CD4-positive, alpha-beta T cell treated with Interferon alpha-2 for 1 hour (primary cell): ENCODE data around the gene VAMP8.
"Not testable (repeated sequence)": the region's sequence is repeated elsewhere in the genome, so short reads cannot be mapped to it uniquely, and the experiment has no call there.

Source experiments
- DNase-seq, 2 donors: peaks; one replicate each; pipeline ENCODE4 v3.0.0-alpha.2; 2020 to 2022

VAMP8 gene

GRCh38 chr2:85600951-85601770 is 23.8 kb downstream of the VAMP8 start:
- no peak for DNase-seq

- DNase-seq: no peak
Measured at GRCh38 chr2:85601771-85602475, 24.5 kb downstream of the VAMP8 start.

GRCh38 chr2:85602476-85603234 is 25.3 kb downstream of the VAMP8 start, which contains the start of gene TMEM150A:
TSS of gene TMEM150A (minus strand) at chr2:85602698. CDS start at chr2:85601948, 750 bp downstream.
- peak; percentile 87 to 91 for DNase-seq

DNA sequence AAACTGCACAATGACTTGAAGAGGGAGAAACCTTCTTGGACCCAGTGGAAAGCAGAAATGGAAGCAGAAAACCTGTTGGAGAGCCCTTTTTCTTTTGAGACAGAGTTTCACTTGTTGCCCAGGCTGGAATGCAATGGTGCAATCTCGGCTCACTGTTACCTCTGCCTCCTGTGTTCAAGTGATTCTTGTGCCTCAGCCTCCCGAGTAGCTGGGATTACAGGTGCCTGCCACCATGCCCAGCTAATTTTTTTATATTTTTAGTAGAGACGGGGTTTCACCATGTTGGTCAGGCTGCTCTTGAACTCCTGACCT is 26.7 kb downstream of the VAMP8 start:
- not testable (repeated sequence) for DNase-seq

DNA sequence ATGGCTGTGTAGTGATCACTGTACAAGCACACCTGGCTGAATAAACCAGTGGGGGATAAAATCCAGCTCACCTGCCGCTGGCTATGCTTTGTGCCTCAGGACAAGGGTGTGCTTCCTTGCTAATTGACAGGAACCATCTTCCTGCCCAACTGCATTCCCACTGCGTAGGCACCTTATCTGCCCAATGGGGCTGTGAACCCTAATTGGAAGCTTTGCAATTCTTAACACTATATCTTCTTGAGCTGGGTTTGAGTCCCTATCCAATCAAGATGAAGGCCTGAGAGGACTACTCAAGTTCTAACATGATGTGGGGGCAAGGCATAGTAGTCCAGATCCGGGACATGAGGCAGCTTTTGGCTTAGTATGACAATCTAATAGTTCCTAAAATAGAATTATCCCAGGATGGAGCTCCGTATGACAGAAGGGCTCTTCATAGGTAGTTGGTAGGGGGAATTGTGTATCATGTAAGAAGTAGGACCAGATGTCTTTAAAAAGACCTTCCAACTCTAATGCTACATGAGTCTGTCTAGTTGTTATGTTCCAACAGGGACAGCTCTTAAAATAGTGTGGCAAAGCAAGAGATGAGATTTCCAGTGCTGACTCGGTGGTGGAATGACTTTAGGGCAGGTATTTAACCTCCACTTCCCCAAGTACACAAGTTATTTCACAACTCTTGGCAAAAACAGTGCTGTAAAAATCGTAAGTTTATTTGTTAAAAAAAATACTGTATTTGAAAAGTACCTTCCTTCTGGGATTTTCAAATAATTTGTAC is 27.4 kb downstream of the VAMP8 start:
- no peak for DNase-seq

DNA sequence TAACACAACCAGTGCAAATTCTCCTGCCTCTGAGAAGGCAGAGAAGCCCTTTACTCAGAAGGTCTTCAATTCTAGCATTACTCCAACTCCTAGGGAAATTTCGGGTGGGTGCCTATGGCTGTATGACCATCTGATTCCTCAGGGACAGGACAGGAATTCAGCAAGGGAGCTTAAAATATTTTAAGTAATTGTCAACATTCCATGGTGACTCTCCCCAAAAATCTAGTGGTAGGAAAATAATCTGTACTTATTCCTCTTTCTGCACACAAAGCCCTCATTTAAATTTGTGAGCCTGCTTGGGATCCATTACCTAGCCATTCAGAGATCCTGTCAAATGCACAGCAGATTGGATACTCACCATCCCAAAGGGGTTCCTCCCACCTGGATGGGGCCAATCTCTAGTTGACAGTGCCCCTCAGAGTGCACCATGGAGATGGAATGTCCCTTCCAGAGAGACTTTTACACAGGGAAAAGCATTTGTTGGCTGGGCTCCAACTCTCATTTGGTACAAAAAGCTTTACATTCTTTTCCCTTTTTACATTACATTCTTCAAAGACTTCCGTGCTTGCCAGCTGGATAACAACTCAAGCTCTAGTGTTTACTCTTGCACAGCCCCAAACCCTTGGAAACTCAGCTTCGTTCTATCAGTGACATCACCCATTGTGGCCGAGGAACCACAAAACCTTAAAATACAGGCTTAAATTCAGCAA is 28.2 kb downstream of the VAMP8 start:
- no peak for DNase-seq

GRCh38 chr2:85606116-85606455 is 28.7 kb downstream of the VAMP8 start:
- no peak for DNase-seq

DNA sequence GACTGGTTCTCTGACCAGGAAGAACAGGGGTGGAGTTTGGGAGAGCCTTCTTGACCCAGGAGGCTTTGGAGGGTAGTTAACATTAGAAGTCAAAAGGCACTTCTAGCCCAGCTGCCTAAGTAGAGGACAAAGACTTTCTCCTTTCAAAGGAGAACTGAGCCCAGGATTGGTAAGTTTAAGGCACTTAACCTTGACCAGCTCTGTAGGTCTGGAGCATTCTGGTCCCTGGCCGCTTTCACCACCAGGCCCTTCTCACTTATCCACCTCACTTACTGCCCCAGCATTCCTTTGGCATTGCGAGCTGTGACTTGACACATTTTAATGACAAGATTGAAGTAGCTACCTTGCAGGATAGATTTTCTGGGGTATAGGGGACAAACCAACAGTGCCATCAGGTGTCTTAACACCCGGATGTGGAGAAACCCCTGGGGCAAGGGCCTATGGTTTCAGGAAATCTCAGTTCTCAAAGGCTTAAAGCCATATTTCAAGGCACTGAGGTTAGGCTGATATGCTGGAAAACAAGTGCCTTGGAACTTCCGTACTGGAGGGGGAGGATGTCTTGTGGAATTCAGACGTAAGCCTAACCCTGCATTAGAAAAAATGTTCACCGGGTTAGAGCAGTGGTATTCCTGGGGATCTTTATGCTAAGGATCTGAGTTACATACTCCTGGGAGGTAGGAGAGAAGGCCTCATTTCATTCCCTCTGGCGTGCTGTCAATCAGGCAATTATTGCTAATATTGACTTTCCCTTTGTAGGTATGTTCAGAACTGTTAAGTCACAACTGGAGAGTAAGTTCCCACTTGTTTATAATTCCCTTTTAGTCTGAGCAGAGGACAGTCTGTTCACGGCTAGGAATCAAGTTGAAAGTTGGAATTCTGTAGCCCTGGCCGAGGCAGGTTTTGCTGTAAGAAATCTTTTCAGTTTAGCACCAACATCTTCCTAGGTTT is 30.2 kb downstream of the VAMP8 start:
- no peak for DNase-seq

DNA sequence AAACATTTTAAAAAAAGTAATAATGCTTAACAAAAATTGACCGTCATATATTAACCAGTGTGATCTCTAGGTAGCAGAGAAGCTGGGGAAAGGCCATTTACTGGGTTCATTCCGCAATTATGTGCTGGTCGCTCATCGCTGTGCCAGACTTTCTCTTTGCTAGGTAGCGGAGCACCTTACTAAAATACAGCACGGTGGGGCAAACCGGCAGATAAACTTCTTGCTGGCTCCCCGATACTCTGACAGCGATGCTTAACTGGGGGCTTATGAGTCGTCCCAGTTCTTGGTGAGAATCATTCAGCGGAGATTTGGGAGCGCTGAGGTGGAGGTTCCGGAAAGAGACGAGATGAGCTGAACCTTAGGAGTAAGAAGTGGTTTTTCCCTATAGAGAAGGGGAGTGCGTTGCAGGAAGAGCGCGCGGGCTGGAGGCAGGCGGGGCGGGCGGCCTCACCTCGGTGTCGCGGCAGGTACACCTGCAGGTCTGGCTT is 33.9 kb downstream of the VAMP8 start:
- no peak for DNase-seq

- peak; percentile 80 to 86 for DNase-seq
Measured at GRCh38 chr2:85611705-85612587, 34.6 kb downstream of the VAMP8 start, which contains the start of gene C2orf68. TSS of gene C2orf68 (minus strand) at chr2:85612066. CDS start at chr2:85611984, 82 bp downstream.

DNA sequence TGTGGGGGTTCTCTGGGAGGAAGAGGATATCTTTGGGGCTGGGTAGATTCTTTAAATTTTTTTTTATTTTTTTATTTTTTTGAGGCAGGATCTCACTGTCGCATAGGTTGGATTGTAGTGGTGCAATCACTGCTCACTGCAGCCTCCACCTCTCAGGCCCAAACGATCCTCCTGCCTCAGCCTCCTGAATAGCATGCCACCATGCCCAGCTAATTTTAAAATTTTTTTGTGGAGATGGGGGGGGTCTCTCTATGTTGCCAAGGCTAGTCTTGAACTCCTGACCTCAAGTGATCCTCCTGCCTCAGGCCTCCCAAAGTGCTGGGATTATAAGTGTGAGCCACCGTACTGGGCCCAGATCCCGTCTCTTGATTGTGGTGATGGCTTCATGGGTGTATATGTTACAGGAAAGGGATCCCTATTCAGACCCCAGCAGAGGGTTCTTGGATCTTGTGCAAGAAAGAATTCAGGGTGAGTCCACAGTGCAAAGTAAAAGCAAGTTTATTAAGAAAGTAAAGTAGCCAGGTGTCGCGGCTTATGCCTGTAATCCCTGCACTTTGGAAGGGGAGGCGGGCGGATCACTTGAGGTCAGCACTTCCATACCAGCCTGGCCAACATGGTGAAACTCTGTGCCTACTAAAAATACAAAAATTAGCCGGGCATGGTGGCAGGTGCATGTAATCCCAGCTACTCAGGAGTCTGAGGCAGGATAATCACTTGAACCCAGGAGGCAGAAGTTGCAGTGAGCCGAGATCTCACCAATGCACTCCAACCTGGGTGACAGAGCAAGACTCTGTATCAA is 36.5 kb downstream of the VAMP8 start:
- DNase-seq: no peak

- DNase-seq: not testable (repeated sequence)
Measured at GRCh38 chr2:85614757-85615156, 37.4 kb downstream of the VAMP8 start.

- DNase-seq: no peak
Measured at GRCh38 chr2:85615413-85615728, 38.0 kb downstream of the VAMP8 start.

- not testable (repeated sequence) for DNase-seq
Measured at GRCh38 chr2:85617723-85618122, 40.3 kb downstream of the VAMP8 start.

GRCh38 chr2:85619617-85620016 is 42.2 kb downstream of the VAMP8 start:
- no peak for DNase-seq

DNA sequence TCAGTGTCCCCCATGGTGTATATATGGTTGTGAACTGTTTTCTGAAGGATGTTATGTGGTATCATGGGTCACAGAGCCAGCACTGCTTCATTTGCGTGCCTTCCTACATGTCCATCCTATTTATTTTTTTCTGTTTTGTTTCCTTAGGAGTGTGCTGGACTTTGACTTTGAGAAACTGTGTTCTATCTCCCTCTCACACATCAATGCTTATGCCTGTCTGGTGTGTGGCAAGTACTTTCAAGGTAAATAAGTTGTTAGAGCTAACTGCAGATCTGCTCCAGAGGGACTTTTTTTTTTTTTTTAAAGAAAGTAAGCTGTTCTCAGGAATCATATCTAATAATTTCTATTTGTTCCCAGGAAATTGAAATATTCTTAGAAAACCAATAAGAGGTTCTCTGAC is 44.0 kb downstream of the VAMP8 start:
- no peak for DNase-seq

DNA sequence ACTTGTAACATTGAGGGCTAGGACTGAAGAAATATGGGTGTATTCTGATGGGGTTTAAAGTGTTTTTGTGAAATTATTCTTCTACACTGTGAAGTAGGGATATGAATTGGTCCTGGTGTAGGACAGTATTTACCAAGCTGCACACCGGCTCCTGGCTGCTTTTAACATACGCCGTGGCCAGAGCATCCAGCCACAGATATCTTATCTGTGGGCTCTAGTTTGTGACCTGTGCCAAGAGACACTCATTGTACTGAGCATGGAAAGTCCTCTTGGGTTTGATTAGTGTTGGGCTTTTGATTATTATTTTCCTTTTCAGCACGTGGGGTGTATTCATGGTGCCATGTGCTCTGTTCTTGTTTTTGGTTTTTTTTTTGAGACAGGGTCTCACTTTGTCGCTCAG is 46.6 kb downstream of the VAMP8 start:
- DNase-seq: no peak

DNA sequence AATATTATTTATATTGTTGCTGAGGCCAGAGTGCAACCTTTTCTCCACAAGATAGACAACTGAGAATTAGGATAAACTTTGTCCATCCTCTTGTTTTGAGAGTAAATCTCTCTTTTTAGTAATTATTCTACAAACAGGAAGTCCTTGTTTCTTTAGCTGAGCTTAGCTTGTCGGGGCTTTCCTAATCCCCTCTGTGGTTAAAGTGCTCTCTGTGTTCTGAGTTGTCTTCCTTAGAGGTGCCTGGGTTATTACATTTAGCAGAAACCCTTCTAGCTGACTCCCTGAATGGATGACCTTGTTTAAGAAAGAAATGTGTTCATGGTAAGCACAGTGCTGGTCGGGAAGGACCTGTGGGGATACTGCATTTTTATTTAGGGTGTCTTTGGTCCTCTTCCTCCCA is 51.3 kb downstream of the VAMP8 start:
- no peak for DNase-seq

- DNase-seq: no peak
Measured at GRCh38 chr2:85631316-85631715, 53.9 kb downstream of the VAMP8 start.
